A549 (cell line): ENCODE results near the gene MERTK.

Experiments used
- CEBPB ChIP-seq, 2 experiments: fragments of >200 bp in 1 of 2; sonication (Bioruptor Twin) in 1 of 2; formaldehyde crosslinking in 1 of 2; IDR thresholded peaks; 2 replicates each; pipeline ENCODE4 v1.6.1; 2012 to 2016
- CHD2 ChIP-seq: fragments of 150-350 bp; IDR thresholded peaks from 2 replicates; pipeline ENCODE4 v1.6.1; 2014; ENCODE audit warnings: low read length; ENCODE audit not compliant: partially characterized antibody
- EP300 ChIP-seq, 2 experiments: fragments of >200 bp; sonication (Bioruptor Twin); formaldehyde crosslinking; IDR thresholded peaks; 2 replicates in 1 of 2; 3 replicates in 1 of 2; pipeline ENCODE4 v1.6.1; 2016 to 2017
- GATA3 ChIP-seq: IDR thresholded peaks from 2 replicates; pipeline ENCODE4 v1.6.1; 2012; ENCODE audit warnings: borderline replicate concordance
- MAFK ChIP-seq: fragments of 450-650 bp; IDR thresholded peaks from 2 replicates; pipeline ENCODE4 v1.6.1; 2014; ENCODE audit not compliant: partially characterized antibody
- MAX ChIP-seq: IDR thresholded peaks from 2 replicates; pipeline ENCODE4 v1.6.1; 2012
- MYC ChIP-seq: IDR thresholded peaks from 2 replicates; pipeline ENCODE4 v1.6.1; 2012; ENCODE audit warnings: mild to moderate bottlenecking, inconsistent platforms, low read length, improper control_type of control experiment, borderline replicate concordance
- NFE2L2 ChIP-seq: fragments of 150-350 bp; conservative IDR thresholded peaks from 2 replicates; pipeline ENCODE4 v1.6.1; 2014; ENCODE audit warnings: low read length
- NR3C1 ChIP-seq: fragments of >200 bp; sonication (Bioruptor Twin); formaldehyde crosslinking; IDR thresholded peaks from 3 replicates; pipeline ENCODE4 v1.6.1; 2017
- POLR2A ChIP-seq: IDR thresholded peaks from 2 replicates; pipeline ENCODE4 v1.6.1; 2012; ENCODE audit warnings: mild to moderate bottlenecking, low read length
- TP53 ChIP-seq: fragments of 250-450 bp; sonication (Bioruptor Pico); IDR thresholded peaks from 2 replicates; pipeline ENCODE4 v1.5.0; 2021; ENCODE audit warnings: mild to moderate bottlenecking, moderate library complexity
- TF ChIP-seq, protein P1 (sequence below): fragments of >200 bp; sonication (Bioruptor Twin); formaldehyde crosslinking; IDR thresholded peaks from 3 replicates; pipeline ENCODE4 v1.5.1; 2016

DNA sequence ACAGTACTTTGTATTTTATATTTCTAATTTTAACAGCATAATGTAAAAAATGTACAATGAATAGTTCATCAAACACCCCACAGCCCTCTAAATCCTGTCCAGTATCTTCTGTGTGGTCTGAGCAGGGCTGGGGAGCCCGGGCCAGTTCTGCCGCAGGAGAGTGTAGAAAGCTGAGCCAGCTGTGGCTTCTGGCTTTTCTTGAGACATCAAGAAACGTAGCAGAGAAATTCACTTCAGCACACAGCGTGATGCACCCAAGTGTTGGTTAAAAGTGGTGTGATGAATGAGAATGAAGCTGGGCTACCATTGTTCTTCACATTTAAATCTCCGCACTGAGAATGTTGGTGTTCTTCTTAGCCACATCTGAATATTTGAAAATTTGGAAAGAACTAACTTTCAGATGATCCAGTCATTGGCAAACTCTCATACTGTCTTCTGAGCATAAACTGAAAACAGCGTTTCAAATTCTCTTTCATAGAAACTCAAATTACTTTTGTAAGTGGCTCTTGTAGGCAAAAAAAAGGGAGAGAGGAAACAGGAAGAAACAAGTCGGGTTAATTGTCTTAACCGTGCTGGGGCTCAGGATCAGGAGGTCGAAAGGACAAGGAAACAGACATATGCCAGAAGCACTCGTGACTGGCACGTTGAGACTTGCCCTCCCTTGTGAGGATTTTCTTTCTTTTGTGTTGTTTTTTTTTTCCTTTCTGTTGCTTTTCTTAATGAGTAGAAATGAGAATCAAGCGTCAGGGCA lies 133.2 kb downstream of the MERTK start:
- TF ChIP-seq MAX (no peak), POLR2A (no peak), CHD2 (no peak), GATA3 (no peak), NFE2L2 (no peak), CEBPB (IDR thresholded peaks at IDR 0.05) (no peak), EP300 (IDR thresholded peaks at IDR 0.05) (no peak), MYC (no peak), TP53 (no peak), MAFK (no peak), NR3C1 (no peak)
- TF ChIP-seq, protein P1, sequence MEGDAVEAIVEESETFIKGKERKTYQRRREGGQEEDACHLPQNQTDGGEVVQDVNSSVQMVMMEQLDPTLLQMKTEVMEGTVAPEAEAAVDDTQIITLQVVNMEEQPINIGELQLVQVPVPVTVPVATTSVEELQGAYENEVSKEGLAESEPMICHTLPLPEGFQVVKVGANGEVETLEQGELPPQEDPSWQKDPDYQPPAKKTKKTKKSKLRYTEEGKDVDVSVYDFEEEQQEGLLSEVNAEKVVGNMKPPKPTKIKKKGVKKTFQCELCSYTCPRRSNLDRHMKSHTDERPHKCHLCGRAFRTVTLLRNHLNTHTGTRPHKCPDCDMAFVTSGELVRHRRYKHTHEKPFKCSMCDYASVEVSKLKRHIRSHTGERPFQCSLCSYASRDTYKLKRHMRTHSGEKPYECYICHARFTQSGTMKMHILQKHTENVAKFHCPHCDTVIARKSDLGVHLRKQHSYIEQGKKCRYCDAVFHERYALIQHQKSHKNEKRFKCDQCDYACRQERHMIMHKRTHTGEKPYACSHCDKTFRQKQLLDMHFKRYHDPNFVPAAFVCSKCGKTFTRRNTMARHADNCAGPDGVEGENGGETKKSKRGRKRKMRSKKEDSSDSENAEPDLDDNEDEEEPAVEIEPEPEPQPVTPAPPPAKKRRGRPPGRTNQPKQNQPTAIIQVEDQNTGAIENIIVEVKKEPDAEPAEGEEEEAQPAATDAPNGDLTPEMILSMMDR, result no peak
